Fibroblast of skin of scalp (primary cell): ENCODE data around the gene SLC5A2.
"Not testable (repeated sequence)": the region's sequence is repeated elsewhere in the genome, so short reads cannot be mapped to it uniquely, and the experiment has no call there.

Source experiments
- DNase-seq: peaks from one replicate; pipeline ENCODE4 v3.0.0-alpha.2; 2013

Gene SLC5A2

GRCh38 chr16:31529937-31530312 lies 47.0 kb downstream of the SLC5A2 start:
- no peak for DNase-seq

GRCh38 chr16:31530405-31530804 lies 47.5 kb downstream of the SLC5A2 start:
- no peak for DNase-seq

GRCh38 chr16:31531096-31531495 lies 48.2 kb downstream of the SLC5A2 start:
- no peak for DNase-seq

GRCh38 chr16:31532120-31532519 lies 49.2 kb downstream of the SLC5A2 start:
- no peak for DNase-seq

GRCh38 chr16:31532896-31533295 lies 50.0 kb downstream of the SLC5A2 start:
- DNase-seq: no peak

DNA sequence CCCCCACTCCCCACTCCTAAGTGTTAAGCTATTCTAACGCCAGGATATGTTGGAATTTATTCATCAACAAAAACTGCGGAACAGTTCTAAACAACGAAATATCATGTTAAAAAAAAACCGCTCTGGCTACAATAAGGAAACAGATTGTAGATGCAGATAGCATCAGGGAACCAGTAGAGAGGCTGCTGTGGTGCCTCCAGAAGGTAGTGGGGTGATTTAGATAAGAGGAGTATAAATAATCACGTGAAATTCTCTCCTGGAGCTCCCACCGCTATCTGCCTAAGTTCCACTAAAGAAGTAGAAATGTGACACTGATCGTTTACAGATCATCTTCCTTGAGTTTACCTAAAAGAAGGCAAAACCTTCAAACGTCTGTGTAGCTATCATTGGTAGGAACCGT lies 52.8 kb downstream of the SLC5A2 start:
- DNase-seq: no peak

GRCh38 chr16:31536804-31537361 lies 54.0 kb downstream of the SLC5A2 start:
- no peak for DNase-seq

DNA sequence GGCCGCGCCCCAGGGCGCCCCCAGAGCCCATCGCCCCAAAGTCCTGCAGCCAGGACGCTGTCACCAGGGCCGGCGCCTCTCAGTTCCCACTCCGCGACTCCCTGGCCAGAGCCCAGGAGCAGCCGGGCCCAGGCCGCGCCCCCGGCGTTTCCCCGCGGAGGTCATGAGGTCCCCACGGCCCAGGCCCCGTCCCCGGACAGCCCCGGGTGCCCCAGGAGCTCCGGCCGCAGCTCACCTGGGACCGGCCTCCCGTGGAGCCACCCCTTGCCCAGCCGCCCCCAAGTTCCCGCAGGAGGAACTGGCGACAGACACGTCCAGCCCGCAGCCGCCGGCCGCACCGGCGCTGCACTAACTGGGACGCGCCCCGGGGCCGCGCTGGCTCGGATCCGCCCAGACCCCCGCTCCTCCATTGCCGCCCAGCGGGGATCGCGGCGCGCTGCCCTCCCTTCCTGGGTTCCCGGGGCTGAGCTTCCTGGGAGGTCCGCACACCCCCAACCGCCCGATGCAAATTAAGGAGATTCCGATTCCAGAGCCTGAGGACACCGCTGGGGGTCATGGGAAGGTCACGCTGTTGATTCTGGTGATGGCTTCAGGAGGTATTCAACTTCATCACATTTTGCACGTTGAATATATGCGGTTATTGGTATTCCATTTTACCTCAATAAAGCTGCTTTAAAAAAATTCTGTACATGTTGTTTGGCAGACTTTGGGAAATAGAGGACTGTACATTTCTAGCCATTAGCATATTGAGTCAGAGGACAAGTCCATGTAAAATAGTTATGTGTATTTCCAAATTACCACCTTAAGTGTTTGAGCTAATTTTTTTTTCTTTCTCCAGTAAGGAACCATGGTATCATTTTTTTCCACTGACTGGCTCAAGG lies 54.7 kb downstream of the SLC5A2 start:
- peak; percentile 43 for DNase-seq

GRCh38 chr16:31538243-31538598 lies 55.3 kb downstream of the SLC5A2 start:
- DNase-seq: not testable (repeated sequence)

DNA sequence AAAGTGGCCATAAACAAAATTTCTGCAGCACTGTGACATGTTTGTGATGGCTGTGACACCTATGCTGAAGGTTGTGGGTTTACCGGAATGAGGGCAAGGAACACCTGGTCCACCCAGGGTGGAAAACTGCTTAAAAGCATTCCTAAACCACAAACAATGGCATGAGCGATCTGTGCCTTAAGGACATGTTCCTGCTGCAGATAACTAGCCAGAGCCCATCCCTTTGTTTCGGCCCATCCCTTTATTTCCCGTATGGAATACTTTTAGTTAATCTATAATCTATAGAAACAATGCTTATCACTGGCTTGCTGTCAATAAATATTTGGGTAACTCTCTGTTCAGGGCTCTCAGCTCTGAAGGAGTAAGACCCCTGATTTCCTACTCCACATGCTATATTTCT lies 56.8 kb downstream of the SLC5A2 start:
- not testable (repeated sequence) for DNase-seq
